ENCODE data around the gene PRR19. TPM values are rescaled to one million over a fixed set of nuclear protein-coding genes. Genes with fewer than 3 reads are reported as not detected.
A peak's percentile ranks its signal among the peaks of the same experiment; 100 is the strongest.

PRR19 gene
- total and polyA plus RNA-seq, 3 donors from 2014 or later: 16.8 to 37.4 (median 18.3) TPM

GRCh38 chr19:42288881-42289555 is 12.9 kb upstream of the PRR19 start:
- H3K27me3 ChIP-seq: no peaks in the 10 kb centered on the region
- intact Hi-C loops (cut with DNase I; ENCODE audit: low total_unique reads): no loop called here
- TF ChIP-seq CTCF (IDR thresholded peaks at IDR 0.05): no peak
- no peak for TF ChIP-seq POLR2A (IDR thresholded peaks at IDR 0.05)
- no peak overlapping the region for H3K27ac ChIP-seq
- peaks cover 24% of the 10 kb centered on the region for H3K4me1 ChIP-seq
- H3K36me3 ChIP-seq (ENCODE audit: low read depth, missing control alignments): no peaks in the 10 kb centered on the region
- no peaks in the 10 kb centered on the region for H3K9me3 ChIP-seq
- 84 to 91% methylated on average over 13 to 22 of the region's 22 CpGs for whole genome bisulfite sequencing, 2 donors
- H3K4me3 ChIP-seq: no peak overlapping the region
- DNase-seq: no peak

- Histone ChIP-seq H3K9me3 (no peaks in the 10 kb centered on the region), H3K4me1 (peaks cover 24% of the 10 kb centered on the region), H3K4me3 (no peak overlapping the region), H3K27me3 (no peaks in the 10 kb centered on the region), H3K27ac (no peak overlapping the region), H3K36me3 (ENCODE audit: low read depth, missing control alignments) (no peaks in the 10 kb centered on the region)
- no peak for TF ChIP-seq CTCF (IDR thresholded peaks at IDR 0.05)
- TF ChIP-seq POLR2A (IDR thresholded peaks at IDR 0.05): no peak
- 91 to 94% methylated on average over 4 to 8 of the region's 8 CpGs for WGBS, 2 donors
- intact Hi-C loops (cut with DNase I; ENCODE audit: low total_unique reads): loop anchor here (5.0 kb wide), 1 partner anchor 42 kb away; no protein-coding TSS in a partner anchor
- no peak for DNase-seq
These were observed 12.3 kb upstream of the PRR19 start for GRCh38 chr19:42289556-42290041.

- no peaks in the 10 kb centered on the region for H3K9me3 ChIP-seq
- no peak for DNase-seq
- no peak overlapping the region for H3K27ac ChIP-seq
- no peaks in the 10 kb centered on the region for H3K36me3 ChIP-seq (ENCODE audit: low read depth, missing control alignments)
- TF ChIP-seq POLR2A (IDR thresholded peaks at IDR 0.05): no peak
- TF ChIP-seq CTCF (IDR thresholded peaks at IDR 0.05): no peak
- 77 to 83% methylated on average over 11 to 13 of the region's 13 CpGs for WGBS, 2 donors
- peaks cover 19% of the 10 kb centered on the region for H3K4me1 ChIP-seq
- intact Hi-C loops (cut with DNase I; ENCODE audit: low total_unique reads): loop anchor here (5.0 kb wide), 1 partner anchor 43 kb away; no protein-coding TSS in a partner anchor
- no peak overlapping the region for H3K4me3 ChIP-seq
- no peaks in the 10 kb centered on the region for H3K27me3 ChIP-seq
These were observed 11.8 kb upstream of the PRR19 start for GRCh38 chr19:42290136-42290522.

GRCh38 chr19:42290523-42291434 is 11.2 kb upstream of the PRR19 start:
- WGBS, 2 donors: 78 to 83% methylated on average over 9 to 31 of the region's 31 CpGs
- no peaks in the 10 kb centered on the region for H3K27me3 ChIP-seq
- intact Hi-C loops (cut with DNase I; ENCODE audit: low total_unique reads): loop anchor here (5.0 kb wide), 1 partner anchor 43 kb away; no protein-coding TSS in a partner anchor
- no peak overlapping the region for H3K27ac ChIP-seq
- H3K9me3 ChIP-seq: no peaks in the 10 kb centered on the region
- peaks cover 12% of the 10 kb centered on the region for H3K4me1 ChIP-seq
- no peak for DNase-seq
- TF ChIP-seq CTCF (IDR thresholded peaks at IDR 0.05) (peak; percentile 25 to 40 (median 29)), POLR2A (IDR thresholded peaks at IDR 0.05) (no peak)
- no peaks in the 10 kb centered on the region for H3K36me3 ChIP-seq (ENCODE audit: low read depth, missing control alignments)
- H3K4me3 ChIP-seq: no peak overlapping the region

Data from testis (tissue), 3 donors.